ENCODE measurements around the gene WNT3A.

The WNT3A gene

DNA sequence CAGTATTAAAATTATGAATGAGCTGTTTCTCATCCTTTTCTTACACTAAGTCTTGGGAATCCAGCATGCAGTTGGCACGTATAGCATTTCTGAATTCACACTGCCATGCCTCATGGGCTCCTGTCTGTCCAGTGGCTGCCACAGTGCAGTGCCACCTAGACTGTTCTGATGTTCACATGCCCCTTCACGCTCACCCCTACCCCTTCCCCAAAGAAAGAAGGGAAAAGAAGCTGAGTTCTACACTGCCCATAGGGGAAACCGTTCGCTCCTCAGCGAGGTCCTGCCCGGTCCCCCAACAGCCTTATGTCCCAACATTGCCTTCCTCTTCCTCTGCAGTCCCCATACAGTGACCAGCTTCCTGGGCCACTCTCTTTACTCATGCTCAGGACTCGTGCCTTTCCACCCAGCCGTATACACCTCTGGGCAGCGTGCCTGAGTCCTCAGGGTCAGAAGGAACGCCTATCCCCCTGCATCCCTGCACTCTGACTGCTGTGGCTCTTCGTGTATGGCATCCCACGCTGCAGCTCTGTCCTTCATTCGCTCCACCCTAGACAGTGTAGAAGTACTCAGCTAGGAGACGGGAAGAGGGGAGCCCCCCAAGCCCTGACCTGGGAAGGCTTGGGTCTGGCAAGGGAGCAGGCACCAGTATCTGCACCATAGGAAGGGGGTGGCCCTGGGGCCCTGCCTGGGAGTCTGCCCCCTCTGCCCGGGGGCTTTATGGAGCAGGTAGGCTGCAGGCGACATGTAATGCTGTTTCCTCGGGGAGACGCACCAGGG is 51.6 kb downstream of the WNT3A start:
- H3K27ac ChIP-seq (ENCODE audit: insufficient read depth, low read depth, low read length, poor library complexity, severe bottlenecking) = no peak overlapping the region
- H3K36me3 ChIP-seq (ENCODE audit: control insufficient read depth, insufficient read depth, low read length) = no peaks in the 10 kb centered on the region
- no peaks in the 10 kb centered on the region for H3K4me1 ChIP-seq (ENCODE audit: control insufficient read depth, insufficient read depth, low read length)
- 74 to 77% methylated on average over 18 of the region's 18 CpGs for WGBS, 2 experiments
- no peaks in the 10 kb centered on the region for H3K9me3 ChIP-seq (ENCODE audit: control insufficient read depth, low read length)
- no peak overlapping the region for H3K4me3 ChIP-seq (ENCODE audit: insufficient read depth, low read depth, low read length)
- H3K27me3 ChIP-seq (ENCODE audit: control insufficient read depth, insufficient read depth, low read length, poor library complexity, severe bottlenecking) = peaks cover 72% of the 10 kb centered on the region

DNA sequence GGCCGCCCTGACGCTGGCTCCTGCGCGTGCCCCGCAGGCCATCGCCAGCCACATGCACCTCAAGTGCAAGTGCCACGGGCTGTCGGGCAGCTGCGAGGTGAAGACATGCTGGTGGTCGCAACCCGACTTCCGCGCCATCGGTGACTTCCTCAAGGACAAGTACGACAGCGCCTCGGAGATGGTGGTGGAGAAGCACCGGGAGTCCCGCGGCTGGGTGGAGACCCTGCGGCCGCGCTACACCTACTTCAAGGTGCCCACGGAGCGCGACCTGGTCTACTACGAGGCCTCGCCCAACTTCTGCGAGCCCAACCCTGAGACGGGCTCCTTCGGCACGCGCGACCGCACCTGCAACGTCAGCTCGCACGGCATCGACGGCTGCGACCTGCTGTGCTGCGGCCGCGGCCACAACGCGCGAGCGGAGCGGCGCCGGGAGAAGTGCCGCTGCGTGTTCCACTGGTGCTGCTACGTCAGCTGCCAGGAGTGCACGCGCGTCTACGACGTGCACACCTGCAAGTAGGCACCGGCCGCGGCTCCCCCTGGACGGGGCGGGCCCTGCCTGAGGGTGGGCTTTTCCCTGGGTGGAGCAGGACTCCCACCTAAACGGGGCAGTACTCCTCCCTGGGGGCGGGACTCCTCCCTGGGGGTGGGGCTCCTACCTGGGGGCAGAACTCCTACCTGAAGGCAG is 52.3 kb downstream of the WNT3A start:
- no peaks in the 10 kb centered on the region for H3K9me3 ChIP-seq (ENCODE audit: control insufficient read depth, low read length)
- 46 to 50% methylated on average over 66 of the region's 66 CpGs for WGBS, 2 experiments
- no peak overlapping the region for H3K27ac ChIP-seq (ENCODE audit: insufficient read depth, low read depth, low read length, poor library complexity, severe bottlenecking)
- no peaks in the 10 kb centered on the region for H3K36me3 ChIP-seq (ENCODE audit: control insufficient read depth, insufficient read depth, low read length)
- H3K4me1 ChIP-seq (ENCODE audit: control insufficient read depth, insufficient read depth, low read length) = no peaks in the 10 kb centered on the region
- H3K27me3 ChIP-seq (ENCODE audit: control insufficient read depth, insufficient read depth, low read length, poor library complexity, severe bottlenecking) = peaks cover 69% of the 10 kb centered on the region
- no peak overlapping the region for H3K4me3 ChIP-seq (ENCODE audit: insufficient read depth, low read depth, low read length)

DNA sequence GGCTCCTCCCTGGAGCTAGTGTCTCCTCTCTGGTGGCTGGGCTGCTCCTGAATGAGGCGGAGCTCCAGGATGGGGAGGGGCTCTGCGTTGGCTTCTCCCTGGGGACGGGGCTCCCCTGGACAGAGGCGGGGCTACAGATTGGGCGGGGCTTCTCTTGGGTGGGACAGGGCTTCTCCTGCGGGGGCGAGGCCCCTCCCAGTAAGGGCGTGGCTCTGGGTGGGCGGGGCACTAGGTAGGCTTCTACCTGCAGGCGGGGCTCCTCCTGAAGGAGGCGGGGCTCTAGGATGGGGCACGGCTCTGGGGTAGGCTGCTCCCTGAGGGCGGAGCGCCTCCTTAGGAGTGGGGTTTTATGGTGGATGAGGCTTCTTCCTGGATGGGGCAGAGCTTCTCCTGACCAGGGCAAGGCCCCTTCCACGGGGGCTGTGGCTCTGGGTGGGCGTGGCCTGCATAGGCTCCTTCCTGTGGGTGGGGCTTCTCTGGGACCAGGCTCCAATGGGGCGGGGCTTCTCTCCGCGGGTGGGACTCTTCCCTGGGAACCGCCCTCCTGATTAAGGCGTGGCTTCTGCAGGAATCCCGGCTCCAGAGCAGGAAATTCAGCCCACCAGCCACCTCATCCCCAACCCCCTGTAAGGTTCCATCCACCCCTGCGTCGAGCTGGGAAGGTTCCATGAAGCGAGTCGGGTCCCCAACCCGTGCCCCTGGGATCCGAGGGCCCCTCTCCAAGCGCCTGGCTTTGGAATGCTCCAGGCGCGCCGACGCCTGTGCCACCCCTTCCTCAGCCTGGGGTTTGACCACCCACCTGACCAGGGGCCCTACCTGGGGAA is 53.0 kb downstream of the WNT3A start:
- H3K27me3 ChIP-seq (ENCODE audit: control insufficient read depth, insufficient read depth, low read length, poor library complexity, severe bottlenecking) = peaks cover 69% of the 10 kb centered on the region
- H3K9me3 ChIP-seq (ENCODE audit: control insufficient read depth, low read length) = no peaks in the 10 kb centered on the region
- H3K4me3 ChIP-seq (ENCODE audit: insufficient read depth, low read depth, low read length) = peak overlapping the region; percentile 5
- no peak overlapping the region for H3K27ac ChIP-seq (ENCODE audit: insufficient read depth, low read depth, low read length, poor library complexity, severe bottlenecking)
- no peaks in the 10 kb centered on the region for H3K4me1 ChIP-seq (ENCODE audit: control insufficient read depth, insufficient read depth, low read length)
- WGBS, 2 experiments = 34 to 39% methylated on average over 33 of the region's 33 CpGs
- no peaks in the 10 kb centered on the region for H3K36me3 ChIP-seq (ENCODE audit: control insufficient read depth, insufficient read depth, low read length)

DNA sequence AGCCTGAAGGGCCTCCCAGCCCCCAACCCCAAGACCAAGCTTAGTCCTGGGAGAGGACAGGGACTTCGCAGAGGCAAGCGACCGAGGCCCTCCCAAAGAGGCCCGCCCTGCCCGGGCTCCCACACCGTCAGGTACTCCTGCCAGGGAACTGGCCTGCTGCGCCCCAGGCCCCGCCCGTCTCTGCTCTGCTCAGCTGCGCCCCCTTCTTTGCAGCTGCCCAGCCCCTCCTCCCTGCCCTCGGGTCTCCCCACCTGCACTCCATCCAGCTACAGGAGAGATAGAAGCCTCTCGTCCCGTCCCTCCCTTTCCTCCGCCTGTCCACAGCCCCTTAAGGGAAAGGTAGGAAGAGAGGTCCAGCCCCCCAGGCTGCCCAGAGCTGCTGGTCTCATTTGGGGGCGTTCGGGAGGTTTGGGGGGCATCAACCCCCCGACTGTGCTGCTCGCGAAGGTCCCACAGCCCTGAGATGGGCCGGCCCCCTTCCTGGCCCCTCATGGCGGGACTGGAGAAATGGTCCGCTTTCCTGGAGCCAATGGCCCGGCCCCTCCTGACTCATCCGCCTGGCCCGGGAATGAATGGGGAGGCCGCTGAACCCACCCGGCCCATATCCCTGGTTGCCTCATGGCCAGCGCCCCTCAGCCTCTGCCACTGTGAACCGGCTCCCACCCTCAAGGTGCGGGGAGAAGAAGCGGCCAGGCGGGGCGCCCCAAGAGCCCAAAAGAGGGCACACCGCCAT is 53.8 kb downstream of the WNT3A start:
- no peaks in the 10 kb centered on the region for H3K9me3 ChIP-seq (ENCODE audit: control insufficient read depth, low read length)
- no peaks in the 10 kb centered on the region for H3K4me1 ChIP-seq (ENCODE audit: control insufficient read depth, insufficient read depth, low read length)
- H3K27ac ChIP-seq (ENCODE audit: insufficient read depth, low read depth, low read length, poor library complexity, severe bottlenecking) = no peak overlapping the region
- peaks cover 65% of the 10 kb centered on the region for H3K27me3 ChIP-seq (ENCODE audit: control insufficient read depth, insufficient read depth, low read length, poor library complexity, severe bottlenecking)
- peak overlapping the region; percentile 5 for H3K4me3 ChIP-seq (ENCODE audit: insufficient read depth, low read depth, low read length)
- WGBS, 2 experiments = 49 to 51% methylated on average over 34 of the region's 34 CpGs
- H3K36me3 ChIP-seq (ENCODE audit: control insufficient read depth, insufficient read depth, low read length) = no peaks in the 10 kb centered on the region

DNA sequence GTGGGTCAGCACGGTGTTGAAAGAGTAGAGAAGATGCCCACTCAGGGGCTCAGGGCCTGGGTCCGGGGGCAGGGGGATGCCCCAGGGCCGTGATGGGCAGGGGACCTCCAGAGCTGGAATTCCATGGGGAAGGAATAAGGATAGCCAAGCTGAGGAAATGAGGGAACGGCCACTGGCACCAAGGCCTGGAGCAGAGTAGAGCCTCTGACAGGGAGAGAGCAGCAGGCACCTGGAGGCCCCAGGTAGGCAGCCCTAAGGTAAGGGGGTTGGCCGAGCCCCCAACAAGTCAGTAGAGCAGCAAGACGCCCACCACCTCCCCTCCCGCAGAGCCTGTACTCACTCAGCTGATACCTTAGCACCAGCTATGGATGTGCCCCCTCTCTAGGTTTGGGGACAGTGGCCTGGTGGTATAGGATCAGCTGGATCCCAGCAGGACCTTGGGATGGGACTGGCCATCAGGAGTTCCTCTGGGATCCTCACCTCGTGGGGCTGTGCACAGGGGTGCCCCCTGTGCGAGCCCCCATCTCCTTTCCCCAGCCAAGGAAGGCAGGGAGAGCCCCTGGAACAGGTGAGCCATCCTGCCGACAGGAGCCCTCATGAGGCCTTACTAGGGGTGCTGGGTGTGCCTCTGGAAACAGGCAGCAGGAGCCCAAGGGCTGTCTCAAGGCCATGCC is 54.8 kb downstream of the WNT3A start:
- Histone ChIP-seq H3K27ac (ENCODE audit: insufficient read depth, low read depth, low read length, poor library complexity, severe bottlenecking) (no peak overlapping the region), H3K27me3 (ENCODE audit: control insufficient read depth, insufficient read depth, low read length, poor library complexity, severe bottlenecking) (peaks cover 63% of the 10 kb centered on the region), H3K4me1 (ENCODE audit: control insufficient read depth, insufficient read depth, low read length) (no peaks in the 10 kb centered on the region), H3K36me3 (ENCODE audit: control insufficient read depth, insufficient read depth, low read length) (no peaks in the 10 kb centered on the region), H3K9me3 (ENCODE audit: control insufficient read depth, low read length) (no peaks in the 10 kb centered on the region), H3K4me3 (ENCODE audit: insufficient read depth, low read depth, low read length) (no peak overlapping the region)
- WGBS, 2 experiments = 91% methylated on average over 10 of the region's 10 CpGs

DNA sequence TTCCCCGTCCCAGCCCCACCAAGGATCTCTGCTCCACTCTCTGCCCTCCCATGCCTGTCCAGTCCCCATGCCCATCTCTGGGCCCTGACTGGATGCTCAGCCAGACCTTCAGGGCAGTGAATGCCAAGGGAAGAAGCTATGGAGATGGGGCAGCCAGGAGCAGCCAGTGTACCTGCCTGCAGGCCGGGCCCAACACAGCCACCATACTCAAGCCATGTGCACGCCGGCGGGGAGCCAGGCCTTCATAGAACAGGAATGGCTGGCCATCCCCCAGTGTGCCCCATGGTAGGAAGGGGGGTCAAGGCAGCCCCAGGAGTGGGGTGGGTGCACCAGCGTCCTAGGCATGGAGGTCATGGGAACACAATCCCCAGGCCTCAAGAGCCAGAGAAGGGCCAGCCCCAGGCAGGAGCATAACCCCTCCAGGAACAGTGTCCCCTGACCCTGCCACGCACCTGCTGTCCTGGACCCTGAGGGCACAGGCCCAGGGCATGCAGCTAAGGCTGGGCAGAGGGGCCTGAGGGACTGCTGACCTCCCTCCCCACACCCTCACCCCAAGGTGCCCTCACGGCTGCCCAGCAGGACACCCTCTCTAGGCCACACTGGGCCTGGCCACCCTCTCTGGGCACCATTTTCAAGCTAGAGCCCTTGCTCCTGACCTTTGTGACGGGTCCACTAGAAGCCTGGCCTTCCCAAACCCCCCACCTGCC is 55.4 kb downstream of the WNT3A start:
- Histone ChIP-seq H3K4me3 (ENCODE audit: insufficient read depth, low read depth, low read length) (no peak overlapping the region), H3K27me3 (ENCODE audit: control insufficient read depth, insufficient read depth, low read length, poor library complexity, severe bottlenecking) (peaks cover 63% of the 10 kb centered on the region), H3K4me1 (ENCODE audit: control insufficient read depth, insufficient read depth, low read length) (no peaks in the 10 kb centered on the region), H3K9me3 (ENCODE audit: control insufficient read depth, low read length) (no peaks in the 10 kb centered on the region), H3K27ac (ENCODE audit: insufficient read depth, low read depth, low read length, poor library complexity, severe bottlenecking) (no peak overlapping the region), H3K36me3 (ENCODE audit: control insufficient read depth, insufficient read depth, low read length) (no peaks in the 10 kb centered on the region)
- WGBS, 2 experiments = 94 to 95% methylated on average over 9 of the region's 9 CpGs

DNA sequence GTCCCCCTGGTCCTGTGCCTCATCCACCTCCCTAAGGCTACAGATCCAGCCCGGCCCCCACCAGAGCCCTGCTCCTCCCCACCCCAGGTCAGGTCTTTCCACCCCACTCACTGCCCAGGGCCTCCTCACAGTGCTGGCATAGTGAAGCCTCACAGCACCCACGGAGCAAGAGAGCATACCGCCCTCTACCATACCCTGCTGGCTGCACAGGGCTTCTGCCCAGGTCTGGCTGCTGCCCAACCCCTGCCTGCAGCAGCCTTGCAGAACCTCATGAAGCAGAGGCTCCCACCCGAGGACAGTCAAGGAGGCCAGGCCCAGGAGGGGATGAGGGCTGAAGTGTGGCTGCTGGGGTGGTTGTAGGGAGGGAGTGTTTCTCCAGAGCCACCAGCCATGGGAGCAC is 56.0 kb downstream of the WNT3A start:
- H3K27me3 ChIP-seq (ENCODE audit: control insufficient read depth, insufficient read depth, low read length, poor library complexity, severe bottlenecking) = peaks cover 63% of the 10 kb centered on the region
- H3K36me3 ChIP-seq (ENCODE audit: control insufficient read depth, insufficient read depth, low read length) = no peaks in the 10 kb centered on the region
- WGBS, 2 experiments = 73 to 79% methylated on average over 4 of the region's 4 CpGs
- H3K4me1 ChIP-seq (ENCODE audit: control insufficient read depth, insufficient read depth, low read length) = no peaks in the 10 kb centered on the region
- no peak overlapping the region for H3K27ac ChIP-seq (ENCODE audit: insufficient read depth, low read depth, low read length, poor library complexity, severe bottlenecking)
- H3K4me3 ChIP-seq (ENCODE audit: insufficient read depth, low read depth, low read length) = no peak overlapping the region
- no peaks in the 10 kb centered on the region for H3K9me3 ChIP-seq (ENCODE audit: control insufficient read depth, low read length)

DNA sequence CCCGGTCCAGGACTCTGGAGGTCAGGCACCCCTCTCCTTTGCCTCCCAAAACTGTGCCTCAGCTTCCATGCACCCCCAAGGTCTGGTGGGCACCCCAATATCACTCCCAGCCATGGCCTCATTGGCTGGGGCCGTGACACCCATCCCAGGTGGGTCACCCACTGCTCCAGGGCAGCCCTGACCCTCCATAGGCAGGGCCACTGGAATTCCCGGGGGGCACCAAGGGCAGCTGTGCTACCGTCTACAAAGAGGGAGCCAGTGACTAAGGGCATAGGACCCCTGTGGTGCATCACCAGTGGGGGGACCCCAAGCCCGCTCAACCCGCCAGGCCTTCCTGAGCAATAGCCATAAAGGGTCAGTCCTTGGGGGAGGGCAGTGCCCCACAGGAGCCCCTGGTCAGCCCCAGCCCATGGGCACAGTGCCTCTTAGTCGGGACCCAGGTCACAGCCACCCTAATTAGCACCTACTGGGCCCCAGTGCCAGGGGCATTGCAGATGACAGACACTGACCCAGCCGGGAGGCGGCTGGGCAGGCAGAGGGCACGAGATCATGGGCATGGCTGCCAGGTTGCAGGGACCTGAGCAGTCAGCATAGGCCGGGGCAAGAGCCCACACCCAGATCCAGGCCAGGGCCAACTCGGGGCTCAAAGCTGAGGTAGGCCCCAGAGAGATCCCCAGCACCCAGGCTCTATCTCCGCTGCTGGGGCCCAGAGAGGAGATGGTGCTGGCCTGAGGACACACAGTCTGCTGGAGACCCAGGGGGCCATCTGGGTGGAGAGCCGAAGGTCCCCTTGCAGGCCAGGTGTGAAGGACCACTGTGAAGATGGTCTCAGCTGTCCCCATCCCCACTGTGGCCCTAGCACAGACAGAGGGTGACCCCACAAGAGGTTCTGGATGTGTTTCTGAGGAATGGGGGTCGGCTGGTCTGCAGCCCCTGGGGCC is 56.7 kb downstream of the WNT3A start:
- peaks cover 63% of the 10 kb centered on the region for H3K27me3 ChIP-seq (ENCODE audit: control insufficient read depth, insufficient read depth, low read length, poor library complexity, severe bottlenecking)
- H3K36me3 ChIP-seq (ENCODE audit: control insufficient read depth, insufficient read depth, low read length) = no peaks in the 10 kb centered on the region
- H3K4me1 ChIP-seq (ENCODE audit: control insufficient read depth, insufficient read depth, low read length) = no peaks in the 10 kb centered on the region
- H3K9me3 ChIP-seq (ENCODE audit: control insufficient read depth, low read length) = no peaks in the 10 kb centered on the region
- no peak overlapping the region for H3K4me3 ChIP-seq (ENCODE audit: insufficient read depth, low read depth, low read length)
- WGBS, 2 experiments = 92 to 94% methylated on average over 15 of the region's 15 CpGs
- H3K27ac ChIP-seq (ENCODE audit: insufficient read depth, low read depth, low read length, poor library complexity, severe bottlenecking) = no peak overlapping the region
